NCI-H2171 (cell line): ENCODE data around the gene REXO1.

Experiments used
- DNase-seq: peaks from one replicate; lab custom pipeline; 2025; lab: John Stamatoyannopoulos, UW

The REXO1 gene

DNA sequence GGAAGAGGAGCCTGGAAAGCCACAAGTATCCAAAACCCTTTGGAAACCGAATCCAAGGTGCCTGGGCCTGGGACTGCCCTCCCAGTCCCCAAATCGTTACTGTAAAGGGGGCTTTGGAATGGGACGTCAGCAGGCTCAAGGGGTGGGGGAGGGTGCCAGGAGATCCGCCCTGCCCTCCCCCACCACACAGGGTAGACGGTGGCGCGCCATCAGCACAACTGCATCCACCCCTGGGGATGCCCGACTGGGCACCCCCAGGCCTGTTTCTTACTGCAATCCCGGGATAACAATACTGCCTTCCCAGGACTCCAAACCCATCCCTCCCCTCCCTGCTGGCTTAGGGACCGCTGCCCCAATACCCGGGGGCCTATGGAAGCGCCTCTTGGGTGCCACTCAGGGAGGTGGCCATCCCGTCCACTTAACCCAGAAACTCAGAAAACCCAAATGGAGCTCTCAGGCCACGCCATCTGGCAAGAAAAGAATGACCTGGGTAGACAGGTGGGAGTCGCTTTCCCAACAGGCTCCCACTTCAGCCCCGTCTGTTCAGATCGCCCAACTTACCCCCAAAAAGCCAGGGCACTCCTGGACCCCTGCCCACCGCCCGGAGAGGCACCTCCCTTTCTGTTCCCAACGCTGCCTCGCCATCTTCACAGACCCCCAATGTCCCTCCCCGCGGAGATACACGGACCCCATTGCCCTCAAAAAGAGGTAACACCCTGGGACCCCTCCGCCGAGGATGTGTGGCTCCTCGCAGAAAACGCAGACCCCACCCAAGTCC lies 12.7 kb upstream of the REXO1 start:
- no peak for DNase-seq

DNA sequence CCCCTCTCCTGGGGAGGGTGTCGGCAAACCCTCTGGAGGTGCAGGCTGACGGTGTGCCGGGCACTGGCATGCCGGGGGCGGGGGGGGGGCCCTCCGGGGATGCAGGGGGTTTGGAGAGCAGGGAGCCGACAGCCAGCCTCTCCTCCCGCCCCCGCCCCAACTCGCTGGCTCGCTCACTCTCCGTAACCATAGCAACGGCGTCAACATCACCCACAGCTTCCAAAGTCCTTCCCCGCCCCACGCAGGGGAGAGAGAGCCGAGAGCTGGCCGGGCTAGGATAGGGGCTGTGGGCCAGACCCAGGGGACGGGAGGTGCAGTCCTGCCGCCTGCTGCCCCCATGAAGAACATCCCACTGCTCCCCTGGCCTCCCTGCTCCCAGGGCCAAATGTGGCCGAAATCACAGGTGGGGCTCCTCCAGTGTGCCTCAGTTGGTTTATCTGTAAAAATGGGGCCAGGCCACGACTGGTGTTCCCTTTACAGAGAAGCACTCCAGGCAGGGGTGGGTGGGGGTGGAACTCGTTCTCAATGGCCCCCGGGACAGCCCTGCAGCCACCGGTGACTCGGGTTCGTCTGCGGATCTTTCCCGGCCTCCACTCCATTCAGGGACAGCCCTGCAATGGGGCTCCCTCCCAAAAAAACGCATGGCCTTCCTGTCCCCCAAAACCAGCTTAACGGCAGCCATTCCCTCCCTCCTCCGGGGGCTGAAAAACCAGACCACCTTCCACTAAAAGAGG lies 11.9 kb upstream of the REXO1 start:
- peak; percentile 59 for DNase-seq

DNA sequence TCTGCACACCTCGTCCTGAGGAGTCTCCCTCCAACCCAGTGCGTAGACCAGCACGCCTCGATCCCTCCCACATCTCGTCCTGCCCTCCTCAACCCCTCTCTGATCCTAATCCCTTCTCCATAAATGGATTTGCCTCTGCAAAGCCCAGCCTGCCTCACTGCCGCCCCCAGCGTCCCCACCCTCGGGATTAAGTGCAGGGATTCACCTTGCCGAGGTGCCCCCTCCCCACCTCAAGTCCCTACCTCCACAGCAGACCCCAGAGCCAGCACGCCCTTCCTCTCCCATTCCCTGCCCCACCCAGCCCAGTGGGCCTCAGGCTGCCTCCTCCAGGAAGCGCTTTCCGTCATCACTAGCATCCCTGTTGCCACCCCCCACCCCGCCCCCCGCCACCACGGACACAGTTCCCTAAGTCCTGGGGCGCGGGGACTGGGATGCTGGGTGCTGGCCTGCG lies 11.1 kb upstream of the REXO1 start:
- DNase-seq = no peak

DNA sequence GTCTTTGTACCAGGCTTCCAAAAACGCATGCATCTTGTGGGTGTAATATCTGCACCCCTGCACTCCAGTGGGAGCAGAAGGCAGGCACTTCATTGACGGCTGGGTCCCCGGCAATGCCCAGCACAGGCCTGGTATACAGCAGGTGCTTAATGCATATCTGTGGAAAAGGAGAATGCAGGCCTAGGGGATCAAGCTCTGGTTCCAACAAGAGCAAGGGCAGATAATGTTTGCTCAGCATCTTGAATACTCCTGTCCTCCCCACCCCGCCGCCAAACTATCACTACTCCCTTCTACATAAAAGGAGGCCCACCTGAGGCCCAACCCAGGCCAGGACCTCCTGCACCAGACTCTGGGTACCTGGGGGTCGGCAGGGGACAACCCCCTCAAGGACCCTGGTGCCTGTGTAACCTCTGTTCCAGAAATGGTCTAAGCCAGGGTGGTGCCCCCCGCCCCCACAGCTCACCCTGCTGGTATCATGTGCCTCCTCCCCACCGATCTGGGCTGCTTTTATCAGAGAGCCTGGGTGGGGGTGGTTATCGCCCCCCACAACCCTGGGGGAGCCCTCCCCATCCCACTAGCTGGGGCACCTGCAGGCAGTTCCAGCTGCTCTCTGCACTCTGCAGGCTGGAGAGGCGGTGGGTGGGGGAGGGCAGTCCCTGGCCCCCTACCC lies 10.3 kb upstream of the REXO1 start:
- no peak for DNase-seq

DNA sequence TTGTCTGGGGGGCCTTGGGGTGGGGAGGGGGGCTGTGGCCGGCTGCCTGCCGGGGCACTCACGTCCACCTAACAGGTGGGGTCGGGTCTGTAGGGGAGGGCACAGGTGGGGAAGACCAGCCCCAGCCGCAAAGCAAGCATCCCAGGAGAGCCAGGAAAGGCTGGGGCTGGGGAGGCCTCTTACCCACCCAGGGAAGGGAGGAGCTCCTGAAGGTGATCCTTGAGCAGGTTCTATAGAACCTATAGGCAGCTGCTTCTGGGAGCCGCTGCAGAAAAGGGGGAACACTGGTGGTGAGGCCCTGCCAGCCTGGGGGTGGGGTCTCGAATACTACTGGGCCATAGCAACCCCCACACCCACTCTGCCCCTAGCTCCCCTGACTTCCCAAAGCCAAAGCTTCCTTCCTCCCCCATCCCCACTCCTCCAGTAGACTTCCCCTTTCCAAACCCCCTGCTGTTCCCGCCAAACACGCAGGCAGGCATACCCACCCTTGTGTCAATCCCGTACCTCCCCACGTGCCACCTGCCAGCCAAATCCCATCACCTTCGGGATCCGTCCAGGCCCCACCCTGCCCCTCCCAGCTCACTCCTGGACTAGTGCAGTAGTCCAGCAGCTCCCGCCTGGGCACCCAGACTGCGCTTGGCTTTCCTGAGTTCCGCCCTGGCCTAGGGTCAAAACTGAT lies 9.5 kb upstream of the REXO1 start:
- peak; percentile 20 for DNase-seq

DNA sequence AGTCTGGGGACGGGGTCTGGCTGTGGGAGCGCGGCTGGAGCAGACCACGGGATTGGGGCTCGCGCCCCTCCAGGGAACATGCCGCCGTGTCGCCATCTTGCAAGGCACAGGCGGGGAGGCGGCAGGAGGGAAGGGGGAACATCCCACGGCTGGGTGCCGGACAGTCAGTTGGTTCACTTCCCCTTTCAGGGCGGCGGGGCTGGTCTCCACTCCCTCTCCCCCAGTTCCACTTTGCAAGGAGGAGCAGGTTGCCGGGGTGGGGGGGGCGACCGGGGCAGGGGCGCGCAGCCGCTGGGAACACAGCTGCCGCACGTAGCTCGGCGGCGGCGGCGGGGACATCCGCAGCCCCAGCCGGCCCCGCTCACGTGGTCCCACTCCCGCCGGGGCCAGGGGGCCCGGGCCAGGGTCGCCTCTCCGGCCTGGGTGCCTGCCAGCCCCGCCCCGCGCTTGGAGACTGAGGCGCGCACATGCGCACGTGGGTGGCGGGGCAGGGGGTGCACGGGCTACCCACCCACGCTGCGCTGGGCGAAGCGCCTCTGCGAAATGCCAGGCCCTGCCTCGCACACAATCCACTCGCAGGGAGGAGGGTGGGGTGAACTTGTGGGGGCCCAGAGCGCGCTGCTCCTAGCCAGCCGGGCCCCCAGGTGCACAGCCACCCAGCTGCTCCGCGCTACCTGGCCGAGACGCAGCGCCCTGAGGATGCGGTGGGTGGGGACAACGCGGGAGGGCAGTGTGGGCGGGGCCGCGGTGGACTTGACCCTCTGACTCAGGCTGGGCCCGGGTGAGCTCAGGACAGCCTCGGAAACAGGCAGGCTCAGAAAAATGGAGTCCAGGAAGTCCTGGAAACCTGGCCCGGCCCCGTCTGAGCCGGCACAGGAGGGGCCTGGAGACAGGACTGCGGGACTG lies 8.7 kb upstream of the REXO1 start:
- peak; percentile 52 for DNase-seq

DNA sequence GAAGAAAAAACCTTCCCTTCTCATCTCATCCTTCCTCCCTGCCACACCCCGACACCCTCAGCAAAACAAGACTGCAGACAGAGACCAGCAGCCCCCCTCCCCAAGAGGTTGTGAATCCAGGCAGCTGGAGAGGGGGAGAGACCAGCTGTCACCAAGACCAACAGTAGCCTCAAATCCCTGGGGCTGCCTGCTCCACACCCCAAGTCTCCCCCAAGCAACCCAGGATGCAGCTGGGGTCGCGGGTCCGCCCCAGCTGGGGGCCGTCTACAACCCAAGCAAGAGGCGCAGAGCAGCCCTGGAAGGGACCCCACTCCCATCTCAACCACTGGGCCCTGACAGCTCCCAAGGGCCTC lies 8.0 kb upstream of the REXO1 start:
- DNase-seq = peak; percentile 59

DNA sequence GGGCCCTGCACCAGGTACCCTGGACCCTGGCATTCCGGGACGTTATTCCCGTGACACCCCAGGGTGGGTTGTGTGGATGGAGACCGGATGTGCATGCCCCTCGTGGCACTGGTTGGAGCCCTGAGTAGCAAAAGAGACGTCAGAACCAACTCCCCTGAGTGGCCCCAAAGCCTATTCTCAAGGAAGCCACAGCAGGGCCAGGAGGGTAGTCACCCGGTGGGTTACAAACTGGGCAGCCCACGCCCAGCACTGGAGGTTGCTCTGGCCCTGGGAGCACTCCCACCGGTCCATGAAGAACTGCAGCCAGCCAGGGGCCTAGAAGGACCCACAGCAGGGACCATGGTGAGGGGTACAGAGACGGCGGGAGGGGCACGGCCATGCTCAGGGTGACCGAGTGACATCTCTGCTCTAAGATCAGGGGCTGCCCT lies 7.6 kb upstream of the REXO1 start:
- DNase-seq = peak; percentile 48

DNA sequence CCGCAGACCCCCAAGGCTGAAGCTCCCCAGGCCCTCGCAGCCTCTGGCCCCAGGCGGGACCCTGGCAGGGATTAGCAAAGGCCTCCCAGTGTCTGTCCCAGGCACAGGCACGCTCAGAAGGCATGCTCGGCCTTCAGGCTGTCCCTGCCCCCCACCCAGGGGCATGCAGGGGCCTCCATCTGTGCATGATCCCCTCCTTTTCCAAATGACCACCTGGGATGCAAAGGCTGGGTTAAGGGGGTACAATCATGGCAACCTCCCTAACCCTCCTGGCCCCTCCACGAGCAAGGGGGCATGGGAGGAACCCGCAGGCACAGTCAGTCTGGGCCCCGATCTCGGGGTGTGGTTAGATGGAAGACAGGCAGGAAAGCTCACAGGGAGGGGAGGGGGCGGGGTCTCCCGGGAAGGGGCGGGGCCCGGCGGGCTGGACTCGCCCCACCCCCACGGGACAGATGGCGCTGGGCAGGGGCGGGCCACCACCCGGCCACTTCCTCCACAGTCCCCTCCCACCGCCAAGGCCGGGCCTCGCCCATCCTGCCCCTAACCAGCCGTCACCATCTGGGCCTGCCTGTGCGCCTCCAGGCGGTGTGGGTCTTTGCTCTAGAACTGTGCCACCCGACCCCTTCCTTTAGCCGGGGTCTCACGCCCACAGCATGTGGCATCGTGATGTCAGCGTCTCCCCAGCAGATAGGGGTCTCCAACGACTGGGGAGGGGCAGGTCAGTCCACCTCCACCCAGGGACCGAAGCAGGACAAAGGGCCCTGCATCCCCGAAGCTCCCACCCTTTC lies 7.0 kb upstream of the REXO1 start:
- DNase-seq = peak; percentile 90

DNA sequence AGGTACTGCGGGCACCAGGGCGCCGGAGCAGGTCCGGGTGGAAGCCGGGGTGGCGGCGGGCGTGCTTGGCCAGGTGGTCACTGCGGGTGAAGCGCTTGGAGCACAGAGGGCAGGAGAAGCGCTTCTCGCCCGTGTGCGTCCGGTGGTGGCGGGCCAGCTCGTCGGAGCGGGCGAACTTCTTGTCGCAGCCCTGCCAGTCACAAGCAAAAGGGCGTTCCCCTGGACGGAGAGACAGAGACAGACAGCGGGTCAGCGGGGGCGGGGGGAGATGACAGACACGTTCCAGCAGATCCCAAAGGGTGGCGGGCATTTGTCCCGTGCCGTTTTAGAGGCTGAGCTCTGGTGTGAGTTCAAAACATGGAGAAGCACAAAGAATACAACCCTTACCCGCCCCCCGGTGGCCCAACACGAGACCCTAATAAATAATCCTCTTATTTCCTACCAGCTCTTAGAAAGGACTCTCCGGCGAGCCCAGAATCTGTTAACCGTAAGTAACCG lies 6.3 kb upstream of the REXO1 start:
- DNase-seq = no peak

DNA sequence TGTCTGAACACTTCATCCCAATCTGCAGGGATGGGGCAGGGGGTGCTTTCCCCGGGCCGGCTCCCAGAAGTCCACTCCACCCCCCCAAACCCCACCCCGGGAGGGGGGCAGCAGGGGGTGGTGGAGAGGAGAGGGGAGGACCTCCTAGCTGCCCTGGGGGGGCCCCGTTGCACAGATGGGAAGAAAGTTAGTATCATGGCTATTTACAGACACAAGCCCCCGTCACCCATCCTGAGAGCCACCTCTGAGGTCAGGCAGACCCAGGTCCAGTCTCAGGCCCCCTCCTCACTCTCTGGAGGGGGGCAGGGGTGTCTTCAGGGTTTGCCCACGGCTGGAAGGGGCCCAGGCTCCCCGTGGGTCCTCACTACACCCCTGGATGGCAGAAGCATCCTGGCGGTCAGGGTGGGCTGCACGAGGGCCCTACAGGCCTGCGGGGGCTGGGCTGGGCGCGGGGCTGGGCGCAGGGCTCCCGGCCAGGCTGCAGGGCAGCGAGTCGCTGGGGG lies 5.8 kb upstream of the REXO1 start:
- DNase-seq = no peak

DNA sequence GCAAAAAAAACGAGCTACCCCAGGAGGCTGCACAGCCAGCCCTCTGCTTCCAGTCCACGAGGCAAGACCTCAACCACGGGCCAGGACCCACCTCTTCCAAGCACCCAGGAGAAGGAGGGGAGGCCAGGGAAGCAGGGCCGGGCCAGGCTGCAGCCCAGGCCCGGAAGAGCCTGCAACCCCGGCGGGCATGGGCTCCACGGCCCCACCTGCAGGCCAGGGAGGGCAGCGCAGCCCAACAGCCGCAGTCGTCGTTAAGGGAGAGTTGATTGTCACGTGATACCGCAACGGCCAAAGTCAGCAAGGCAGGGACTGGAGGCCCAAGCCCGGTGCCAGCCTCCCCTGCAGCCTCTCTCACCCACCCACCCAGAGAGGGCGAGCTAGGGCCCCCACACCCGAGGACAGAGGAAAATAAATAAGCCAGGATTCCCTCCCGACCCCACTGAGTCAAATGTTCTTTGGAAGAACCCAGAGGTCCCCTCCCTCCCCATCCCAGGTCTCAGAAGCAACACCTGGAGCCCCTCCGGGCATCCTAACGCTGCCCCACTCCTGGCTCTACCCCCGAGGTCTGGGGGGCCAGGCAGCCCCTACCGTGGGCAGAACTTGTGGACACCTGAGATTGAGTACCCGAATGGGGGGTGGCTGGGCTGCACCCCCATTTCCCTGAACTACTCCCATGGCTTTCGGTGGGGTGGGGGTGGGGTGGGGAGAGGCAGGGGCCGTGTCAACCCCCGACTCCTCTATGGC lies 5.2 kb upstream of the REXO1 start:
- peak; percentile 40 for DNase-seq

DNA sequence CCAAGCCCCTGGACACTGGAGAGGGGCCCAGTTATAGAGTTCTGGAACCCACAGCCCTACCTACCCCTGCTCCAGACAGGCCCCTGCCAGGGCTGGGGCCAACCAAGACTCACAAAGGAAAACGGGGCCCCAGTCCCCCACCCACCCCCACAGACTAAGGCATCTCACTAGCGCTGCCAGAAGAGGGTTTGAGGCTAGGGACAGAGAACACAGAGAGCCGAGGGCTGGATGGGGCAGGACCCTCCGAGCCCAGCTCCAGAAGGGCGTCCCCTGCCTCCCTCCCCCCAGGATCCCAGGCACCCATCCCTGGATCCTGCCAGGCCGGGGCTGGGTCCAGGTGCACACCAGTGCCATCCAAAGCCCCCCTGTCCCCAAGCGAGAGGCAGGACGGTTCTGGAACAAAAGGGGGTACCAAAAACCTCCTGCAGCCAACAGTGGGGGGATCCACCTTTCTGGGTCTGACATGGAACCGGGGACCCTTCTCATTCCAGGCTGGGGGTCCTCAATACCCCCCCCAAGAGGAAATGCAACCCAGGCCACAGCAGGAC lies 4.4 kb upstream of the REXO1 start:
- no peak for DNase-seq

DNA sequence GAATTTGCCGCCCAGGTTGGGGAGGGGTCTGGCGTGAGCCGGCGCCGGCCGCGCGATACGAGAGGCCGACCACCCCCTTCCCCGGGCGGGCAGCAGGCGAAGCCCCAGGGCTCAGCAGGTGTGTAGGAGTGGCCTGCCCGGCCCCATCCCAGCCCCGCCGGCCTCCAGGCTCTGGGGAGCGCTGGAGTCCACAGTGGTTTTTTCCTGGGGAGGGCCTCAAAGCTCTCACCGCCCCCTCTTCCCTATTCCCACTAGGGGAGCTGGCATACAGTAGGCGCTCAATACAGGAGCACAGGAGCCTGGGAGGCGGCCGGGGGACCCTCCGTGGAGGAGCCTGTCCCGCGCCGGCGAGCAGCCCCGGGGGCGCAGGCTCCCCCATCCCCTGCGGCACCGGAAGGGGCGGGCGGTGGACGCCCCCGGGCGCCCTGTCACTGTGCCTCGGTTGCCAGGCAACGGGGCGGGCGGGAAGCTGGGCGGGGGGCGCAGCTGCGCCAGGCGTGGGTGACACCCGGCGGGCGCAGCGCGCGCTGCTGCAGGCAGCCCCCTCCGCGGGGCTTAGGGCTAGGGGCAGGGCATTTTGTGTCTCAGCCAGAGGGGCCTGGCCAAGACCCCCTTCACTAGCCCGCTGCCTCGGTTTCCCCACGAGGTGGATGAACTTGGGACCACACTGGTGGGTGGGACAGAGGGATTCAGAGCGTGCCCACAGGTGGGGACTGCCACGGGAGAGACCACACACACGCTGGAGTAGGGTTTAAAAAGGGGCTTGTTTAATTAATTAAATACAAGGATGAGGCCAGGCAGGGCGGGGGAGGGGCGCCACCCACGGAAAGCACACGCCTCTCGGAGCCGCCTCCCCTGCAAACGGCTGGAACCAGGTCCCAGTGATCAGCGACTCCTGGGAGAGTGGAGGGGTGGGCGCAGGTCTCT lies 3.6 kb upstream of the REXO1 start:
- no peak for DNase-seq

DNA sequence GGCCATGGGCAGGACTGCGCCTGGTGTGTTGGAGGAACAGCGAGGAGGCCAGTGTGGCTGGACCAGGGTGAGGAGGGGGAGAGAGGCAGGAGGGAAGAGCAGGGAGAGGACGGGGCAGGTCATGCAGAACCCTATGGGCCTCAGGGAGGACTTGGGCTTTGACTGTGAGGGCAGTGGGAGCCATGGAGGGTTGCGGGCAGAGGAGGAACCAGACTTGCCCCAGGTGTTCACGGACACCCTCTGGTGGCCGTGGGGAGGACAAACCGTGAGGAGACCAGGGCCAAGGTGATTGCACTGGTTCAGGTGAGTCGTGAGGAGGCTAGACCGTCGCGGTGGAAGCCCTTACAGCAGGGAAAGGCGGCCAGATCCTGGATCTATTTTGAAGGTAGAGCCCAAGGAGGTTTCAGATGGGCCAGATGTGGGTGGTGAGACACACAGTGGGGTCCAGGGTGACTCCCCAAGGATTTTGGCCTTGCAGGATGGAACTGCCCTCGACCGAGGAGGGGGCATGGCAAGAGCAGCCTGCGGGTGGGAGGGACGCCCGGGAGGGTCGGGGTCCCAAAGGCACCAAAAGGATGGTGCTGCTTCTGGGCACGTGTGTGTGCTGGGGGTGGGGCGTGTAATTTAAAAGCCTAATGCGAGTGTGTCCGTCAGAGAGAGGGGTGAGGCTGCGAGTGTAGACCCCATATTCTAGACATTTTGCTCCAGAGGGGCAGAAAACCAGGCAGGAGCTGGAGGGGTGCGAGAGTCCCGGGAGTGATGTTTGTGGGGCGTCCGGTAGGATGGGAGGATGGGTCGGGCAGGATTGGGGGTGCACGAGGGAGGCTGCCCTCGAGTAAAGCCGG lies 2.7 kb upstream of the REXO1 start:
- DNase-seq = no peak

DNA sequence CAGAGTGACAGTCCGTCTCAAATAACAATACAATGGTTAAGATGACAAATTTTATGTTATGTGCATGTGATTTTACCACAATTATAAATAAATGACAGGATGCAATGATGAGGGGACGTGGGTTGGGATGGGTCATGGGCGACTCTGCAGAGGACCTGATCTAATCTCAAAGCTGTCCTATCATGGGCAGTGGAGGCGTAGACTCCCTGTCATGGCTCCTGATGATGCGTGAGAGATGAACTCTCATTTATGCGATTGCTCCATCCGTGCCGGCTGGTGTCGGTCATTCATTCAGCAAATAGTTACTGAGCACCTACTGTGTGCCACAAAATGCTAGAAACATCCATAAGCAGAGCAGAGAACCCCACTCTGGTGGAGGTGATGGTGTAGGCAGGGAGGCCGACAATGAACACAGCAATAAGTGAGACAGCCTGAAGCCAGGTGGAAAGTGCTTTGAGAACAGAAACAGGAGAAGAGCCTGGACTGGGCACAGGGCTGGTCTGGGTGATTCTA lies 1.7 kb upstream of the REXO1 start:
- DNase-seq = no peak

DNA sequence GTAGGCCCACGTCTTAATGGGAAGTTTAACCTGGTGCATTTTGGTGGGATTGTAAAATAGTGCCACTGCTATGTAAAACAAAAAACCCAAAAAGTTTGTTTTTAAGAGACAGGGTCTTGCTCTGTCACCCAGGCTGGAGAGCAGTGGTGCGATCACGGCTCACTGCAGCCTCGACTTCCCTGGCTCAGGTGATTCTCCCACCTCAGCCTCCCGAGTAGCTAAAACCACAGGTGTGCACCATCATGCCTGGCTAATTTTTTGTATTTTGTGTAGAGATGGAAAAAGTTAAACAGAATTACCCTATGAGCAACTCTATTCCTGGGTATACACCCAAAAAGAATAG lies 820 bp upstream of the REXO1 start:
- DNase-seq = no peak
